Activated naive CD8-positive, alpha-beta T cell treated with anti-CD3 and anti-CD28 coated beads, Interleukin-2, amount 50 U/mL, for 24 hours (primary cell): ENCODE results near the gene ELAC1.

ENCODE experiments used
- ATAC-seq: fragments of 150-1000 bp; cut with Tn5 transposase; one replicate; pipeline ENCODE4 v1.10.0; 2021
- DNase-seq: peaks from one replicate; pipeline ENCODE4 v3.0.0; 2021
- H3K27ac Mint-ChIP-seq: one replicate; pipeline ENCODE4 v1.8.0; 2021; ENCODE audit warnings: mild to moderate bottlenecking, mixed read lengths
- H3K27me3 Mint-ChIP-seq: one replicate; pipeline ENCODE4 v1.8.0; 2021; ENCODE audit warnings: mixed read lengths
- H3K36me3 Mint-ChIP-seq: one replicate; pipeline ENCODE4 v1.8.0; 2021; ENCODE audit warnings: low read depth, mixed read lengths
- H3K4me1 Mint-ChIP-seq: one replicate; pipeline ENCODE4 v1.8.0; 2021; ENCODE audit warnings: mixed read lengths
- H3K4me3 Mint-ChIP-seq: one replicate; pipeline ENCODE4 v1.8.0; 2021; ENCODE audit warnings: mild to moderate bottlenecking, moderate library complexity, mixed read lengths
- H3K9me3 Mint-ChIP-seq: one replicate; pipeline ENCODE4 v1.8.0; 2021; ENCODE audit warnings: mixed read lengths

The ELAC1 gene

GRCh38 chr18:51017140-51017879 lies 49.5 kb downstream of the ELAC1 start:
- H3K36me3 Mint-ChIP-seq, result peaks cover 4% of the 10 kb centered on the region
- H3K4me3 Mint-ChIP-seq, result no peak overlapping the region
- no peak overlapping the region for H3K27ac Mint-ChIP-seq
- no peaks in the 10 kb centered on the region for H3K27me3 Mint-ChIP-seq
- DNase-seq, result no peak
- ATAC-seq, result no peak
- H3K9me3 Mint-ChIP-seq, result no peaks in the 10 kb centered on the region
- no peaks in the 10 kb centered on the region for H3K4me1 Mint-ChIP-seq

- no peaks in the 10 kb centered on the region for H3K4me1 Mint-ChIP-seq
- peaks cover 7% of the 10 kb centered on the region for H3K36me3 Mint-ChIP-seq
- H3K27me3 Mint-ChIP-seq, result no peaks in the 10 kb centered on the region
- no peak overlapping the region for H3K27ac Mint-ChIP-seq
- DNase-seq (no peak), ATAC-seq (no peak)
- H3K4me3 Mint-ChIP-seq, result no peak overlapping the region
- H3K9me3 Mint-ChIP-seq, result peaks cover 5% of the 10 kb centered on the region
Measured at GRCh38 chr18:51020536-51020935, 52.7 kb downstream of the ELAC1 start.

GRCh38 chr18:51021226-51021965 lies 53.6 kb downstream of the ELAC1 start:
- no peak overlapping the region for H3K27ac Mint-ChIP-seq
- no peak for ATAC-seq
- peaks cover 5% of the 10 kb centered on the region for H3K9me3 Mint-ChIP-seq
- H3K36me3 Mint-ChIP-seq, result peaks cover 7% of the 10 kb centered on the region
- H3K4me1 Mint-ChIP-seq, result no peaks in the 10 kb centered on the region
- H3K27me3 Mint-ChIP-seq, result no peaks in the 10 kb centered on the region
- no peak overlapping the region for H3K4me3 Mint-ChIP-seq
- DNase-seq, result no peak

GRCh38 chr18:51025512-51025911 lies 57.7 kb downstream of the ELAC1 start:
- H3K9me3 Mint-ChIP-seq, result peaks cover 5% of the 10 kb centered on the region
- no peak for ATAC-seq
- H3K4me1 Mint-ChIP-seq, result peaks cover 29% of the 10 kb centered on the region
- H3K27me3 Mint-ChIP-seq, result no peaks in the 10 kb centered on the region
- DNase-seq, result no peak
- no peak overlapping the region for H3K4me3 Mint-ChIP-seq
- no peak overlapping the region for H3K27ac Mint-ChIP-seq
- peaks cover 5% of the 10 kb centered on the region for H3K36me3 Mint-ChIP-seq

- Mint-ChIP-seq H3K27ac (no peak overlapping the region), H3K36me3 (peaks cover 8% of the 10 kb centered on the region), H3K27me3 (no peaks in the 10 kb centered on the region), H3K4me3 (peak overlapping the region; percentile 91), H3K4me1 (peaks cover 51% of the 10 kb centered on the region), H3K9me3 (peaks cover 5% of the 10 kb centered on the region)
- ATAC-seq, result no peak
- DNase-seq, result no peak
Measured at GRCh38 chr18:51028201-51028805, 60.5 kb downstream of the ELAC1 start.

GRCh38 chr18:51029378-51029693 lies 61.5 kb downstream of the ELAC1 start:
- Mint-ChIP-seq H3K27me3 (no peaks in the 10 kb centered on the region), H3K4me3 (peak overlapping the region; percentile 91), H3K36me3 (peaks cover 8% of the 10 kb centered on the region), H3K27ac (peak overlapping the region; percentile 95), H3K9me3 (no peaks in the 10 kb centered on the region), H3K4me1 (peaks cover 56% of the 10 kb centered on the region)
- ATAC-seq, result no peak
- no peak for DNase-seq

- Mint-ChIP-seq H3K27me3 (no peaks in the 10 kb centered on the region), H3K9me3 (no peaks in the 10 kb centered on the region), H3K36me3 (peaks cover 10% of the 10 kb centered on the region), H3K4me1 (peaks cover 62% of the 10 kb centered on the region), H3K27ac (peak within 1 kb of the TSS; percentile 95), H3K4me3 (peak within 1 kb of the TSS; percentile 94)
- peak; percentile 99 for DNase-seq
- ATAC-seq, result peak; percentile 81
Measured at GRCh38 chr18:51029694-51030536, 62.1 kb downstream of the ELAC1 start, which contains the start of gene SMAD4. SMAD4 (plus strand) TSS chr18:51030213; CDS start chr18:51047047, 16,834 bp downstream.

- Mint-ChIP-seq H3K36me3 (peaks cover 12% of the 10 kb centered on the region), H3K4me3 (peak overlapping the region; percentile 94), H3K4me1 (peaks cover 68% of the 10 kb centered on the region), H3K27me3 (no peaks in the 10 kb centered on the region), H3K27ac (peak overlapping the region; percentile 89), H3K9me3 (no peaks in the 10 kb centered on the region)
- peak; percentile 63 for ATAC-seq
- DNase-seq, result peak; percentile 70
Measured at GRCh38 chr18:51030537-51031258, 62.9 kb downstream of the ELAC1 start.

- no peaks in the 10 kb centered on the region for H3K27me3 Mint-ChIP-seq
- no peak for DNase-seq
- no peaks in the 10 kb centered on the region for H3K9me3 Mint-ChIP-seq
- no peak for ATAC-seq
- H3K27ac Mint-ChIP-seq, result no peak overlapping the region
- peaks cover 80% of the 10 kb centered on the region for H3K4me1 Mint-ChIP-seq
- H3K4me3 Mint-ChIP-seq, result peak overlapping the region; percentile 94
- peaks cover 12% of the 10 kb centered on the region for H3K36me3 Mint-ChIP-seq
Measured at GRCh38 chr18:51032193-51032592, 64.4 kb downstream of the ELAC1 start.

- peak; percentile 52 for ATAC-seq
- peaks cover 85% of the 10 kb centered on the region for H3K4me1 Mint-ChIP-seq
- H3K4me3 Mint-ChIP-seq, result no peak overlapping the region
- H3K27ac Mint-ChIP-seq, result no peak overlapping the region
- no peak for DNase-seq
- H3K36me3 Mint-ChIP-seq, result peaks cover 8% of the 10 kb centered on the region
- H3K27me3 Mint-ChIP-seq, result no peaks in the 10 kb centered on the region
- no peaks in the 10 kb centered on the region for H3K9me3 Mint-ChIP-seq
Measured at GRCh38 chr18:51037230-51037629, 69.4 kb downstream of the ELAC1 start.
